Measurements from ENCODE around the gene PTPRE.

GRCh38 chr10:128114901-128115300 lies 208.0 kb downstream of the PTPRE start:
- TF ChIP-seq CTCF (conservative IDR thresholded peaks at IDR 0.05; ENCODE audit: low read depth, low read length) = no peak
- no peak for TF ChIP-seq MAFK (IDR thresholded peaks at IDR 0.05; ENCODE audit: low read depth, low read length)
- TF ChIP-seq POLR2A (IDR thresholded peaks at IDR 0.05; ENCODE audit: low read depth, low read length) = no peak
- TF ChIP-seq RFX5 (IDR thresholded peaks at IDR 0.05; ENCODE audit: low read depth, low read length) = no peak
- no peak for TF ChIP-seq RAD21 (IDR thresholded peaks at IDR 0.05; ENCODE audit: low read length)
- no peak for TF ChIP-seq SMC3 (IDR thresholded peaks at IDR 0.05; ENCODE audit: low read depth, low read length)
- TF ChIP-seq MXI1 (IDR thresholded peaks at IDR 0.05; ENCODE audit: borderline replicate concordance, low read depth, low read length) = no peak
- TF ChIP-seq RCOR1 (IDR thresholded peaks at IDR 0.05; ENCODE audit: insufficient replicate concordance, low read length) = no peak
- no peak for TF ChIP-seq BHLHE40 (IDR thresholded peaks at IDR 0.05; ENCODE audit: low read depth, low read length)
- TF ChIP-seq USF2 (IDR thresholded peaks at IDR 0.05; ENCODE audit: low read depth, low read length) = no peak
- no peak for TF ChIP-seq MAZ (IDR thresholded peaks at IDR 0.05; ENCODE audit: borderline replicate concordance, low read depth, low read length)
- TF ChIP-seq CEBPB (IDR thresholded peaks at IDR 0.05; ENCODE audit: low read depth, low read length) = no peak
